Neural cell (in vitro differentiated cells): ENCODE data around the gene RGS19.

Source experiments
- CTCF ChIP-seq: fragments of 450-650 bp; IDR thresholded peaks from 2 replicates; pipeline ENCODE4 v1.5.1; 2014; ENCODE audit warnings: antibody characterized with exemption, mild to moderate bottlenecking, moderate library complexity; ENCODE audit not compliant: poor library complexity, severe bottlenecking
- EP300 ChIP-seq: fragments of 450-650 bp; conservative IDR thresholded peaks from 2 replicates; pipeline ENCODE4 v1.6.1; 2014; ENCODE audit warnings: antibody characterized with exemption, mild to moderate bottlenecking, moderate library complexity; ENCODE audit not compliant: poor library complexity, severe bottlenecking
- EZH2 ChIP-seq: fragments of 200-600, 300-800 bp; shearing (Covaris generic), sonication (generic); IDR thresholded peaks from 2 replicates; pipeline ENCODE4 v1.6.1; 2014; ENCODE audit warnings: antibody characterized with exemption, low read length, borderline replicate concordance, mild to moderate bottlenecking; ENCODE audit not compliant: insufficient read depth, poor library complexity, severe bottlenecking
- MXI1 ChIP-seq: fragments of 450-650 bp; conservative IDR thresholded peaks from 2 replicates; pipeline ENCODE4 v1.6.1; 2014; ENCODE audit warnings: antibody characterized with exemption, mild to moderate bottlenecking; ENCODE audit not compliant: poor library complexity, severe bottlenecking
- POLR2AphosphoS5 ChIP-seq: IDR thresholded peaks from 2 replicates; pipeline ENCODE4 v1.6.1; 2012
- RAD21 ChIP-seq: fragments of 450-650 bp; conservative IDR thresholded peaks from 2 replicates; pipeline ENCODE4 v1.6.1; 2014; ENCODE audit warnings: antibody characterized with exemption, mild to moderate bottlenecking, moderate library complexity
- REST ChIP-seq: IDR thresholded peaks from 2 replicates; pipeline ENCODE4 v1.6.1; 2012; ENCODE audit warnings: borderline replicate concordance
- SMC3 ChIP-seq: fragments of 450-650 bp; conservative IDR thresholded peaks from 2 replicates; pipeline ENCODE4 v1.6.1; 2014; ENCODE audit warnings: antibody characterized with exemption, mild to moderate bottlenecking, moderate library complexity; ENCODE audit not compliant: poor library complexity
- TAF1 ChIP-seq: IDR thresholded peaks from 2 replicates; pipeline ENCODE4 v1.6.1; 2012; ENCODE audit warnings: low read depth

GRCh38 chr20:64065062-64065973 lies 14.0 kb downstream of the RGS19 start:
- no peak for TF ChIP-seq CTCF
- TF ChIP-seq SMC3 = no peak
- TF ChIP-seq MXI1 = no peak
- no peak for TF ChIP-seq RAD21
- no peak for TF ChIP-seq EZH2
- TF ChIP-seq EP300 = no peak
- no peak for TF ChIP-seq POLR2AphosphoS5
- TF ChIP-seq REST = no peak
- TF ChIP-seq TAF1 = no peak
